Right lobe of liver (tissue), 6 donors: Measurements from ENCODE around the gene HDAC10. TPM values are rescaled to one million over a fixed set of nuclear protein-coding genes. Genes with fewer than 3 reads are reported as not detected.

Source experiments
- ATAC-seq, 4 donors: fragments of 200-7000 bp; cut with Tn5 transposase; one replicate each; pipeline ENCODE4 v1.9.1; 2020; ENCODE audit warnings: mild to moderate bottlenecking in 4 of 4, moderate library complexity in 4 of 4
- DNase-seq, 3 donors: peaks; one replicate each; pipeline ENCODE4 v3.0.0-alpha.2; 2020
- H3K27ac ChIP-seq, 3 donors: fragments of 200-600 bp; one replicate each; pipeline ENCODE4 v1.8.0; 2022
- H3K27me3 ChIP-seq, 2 donors: fragments of 200-600 bp; one replicate each; pipeline ENCODE4 v1.8.0; 2022
- H3K36me3 ChIP-seq, 4 donors: fragments of 200-600 bp; sonication (generic) in 1 of 4; one replicate each; pipeline versions ENCODE4 v1.5.1 to v1.8.0; 2017 to 2022; ENCODE audit warnings: control low read depth in 1 of 4
- H3K4me1 ChIP-seq, 4 donors: fragments of 200-600 bp; sonication (generic) in 1 of 4; one replicate each; pipeline versions ENCODE4 v1.5.1 to v1.8.0; 2017 to 2022; ENCODE audit warnings: control low read depth in 1 of 4
- H3K4me3 ChIP-seq, 3 donors: fragments of 200-600 bp; one replicate each; pipeline ENCODE4 v1.8.0; 2022
- H3K9me3 ChIP-seq, 4 donors: fragments of 200-600 bp; sonication (generic) in 1 of 4; one replicate each; pipeline versions ENCODE4 v1.5.1 to v1.8.0; 2017 to 2022; ENCODE audit warnings: control low read depth in 1 of 4
- CTCF ChIP-seq, 4 donors: fragments of 200-600 bp in 3 of 4; fragments of 450-650 bp in 1 of 4; IDR thresholded peaks; one replicate each; pipeline versions ENCODE4 v1.5.1 to v1.8.0; 2016 to 2022; ENCODE audit warnings: antibody characterized with exemption in 4 of 4, mild to moderate bottlenecking in 2 of 4
- POLR2A ChIP-seq: fragments of 450-650 bp; IDR thresholded peaks from one replicate; pipeline ENCODE4 v1.6.1; 2017; ENCODE audit warnings: antibody characterized with exemption, mild to moderate bottlenecking
- WGBS: methylation state at CpG from one replicate; pipeline ENCODE4 v1.1.6; 2018; ENCODE audit warnings: low coverage, low lambda C conversion rate; ENCODE audit not compliant: insufficient coverage; ENCODE audit errors: missing lambda C conversion rate; 5-methylcytosine and 5-hydroxymethylcytosine counted together
- intact Hi-C, 2 donors: fragments of 100-400 bp; cut with DNase I; formaldehyde crosslinking; loops; one replicate each; pipeline versions ENCODE4 v1.11.2 to v1.14.1; 2022
- total RNA-seq, 6 experiments: library from RNA; depleted of rRNA in 2 of 6; stranded (reverse); fragments of >200 nt in 2 of 6; fragmentation: NEBNext Ultra II Directional in 3 of 6; extraction: Animal tissue kit (Norgen Biotek cat#: 25700) in 3 of 6; gene quantifications; one replicate each; pipeline versions ENCODE4 v1.1.0 to v1.2.4, GENCODE V29; 2016 to 2023
- donor health status: DM: no; HTN: yes; CAD: no.
- donor health status: DM: no; HTN: no; CAD: no.
- donor health status: DM: no; HTN: no; CAD: no.
- donor health status: DM: no; HTN: yes; CAD: no.
- donor health status: DM: no; HTN: yes; CAD: no.

HDAC10 gene
- total RNA-seq, 6 experiments from 2014 or later, result 19.6 to 30.5 (median 23.0) TPM

GRCh38 chr22:50289151-50289941 lies 38.3 kb upstream of the HDAC10 start:
- WGBS, result no CpG with 5 or more reads among the region's 57 CpGs
- peaks cover 0 to 27% (median 12%) of the 10 kb centered on the region in 4 donors for H3K4me1 ChIP-seq
- no peak for DNase-seq
- peaks cover 6 to 54% (median 33%) of the 10 kb centered on the region in 4 donors for H3K36me3 ChIP-seq
- H3K27ac ChIP-seq, result no peak overlapping the region
- intact Hi-C loops, result no loop called here
- no peak overlapping the region for H3K4me3 ChIP-seq
- H3K27me3 ChIP-seq, result no peaks in the 10 kb centered on the region
- no peaks in the 10 kb centered on the region for H3K9me3 ChIP-seq
- TF ChIP-seq POLR2A (no peak), CTCF (IDR thresholded peaks at IDR 0.05) (no peak)
- no peak for ATAC-seq

- DNase-seq (no peak), ATAC-seq (no peak)
- H3K9me3 ChIP-seq, result no peaks in the 10 kb centered on the region
- H3K4me1 ChIP-seq, result peaks cover 0 to 11% (median 4%) of the 10 kb centered on the region in 4 donors
- no peak overlapping the region for H3K27ac ChIP-seq
- TF ChIP-seq CTCF (IDR thresholded peaks at IDR 0.05), result no peak
- TF ChIP-seq POLR2A, result no peak
- H3K4me3 ChIP-seq, result no peak overlapping the region
- intact Hi-C loops, result no loop called here
- 80% methylated on average over 1 of the region's 31 CpGs for WGBS
- H3K27me3 ChIP-seq, result no peaks in the 10 kb centered on the region
- peaks cover 6 to 67% (median 42%) of the 10 kb centered on the region in 4 donors for H3K36me3 ChIP-seq
Observed at GRCh38 chr22:50287731-50288130, 36.7 kb upstream of the HDAC10 start.

- H3K4me3 ChIP-seq, result no peak overlapping the region
- 100% methylated on average over 1 of the region's 40 CpGs for WGBS
- intact Hi-C loops, result no loop called here
- no peaks in the 10 kb centered on the region for H3K27me3 ChIP-seq
- peaks cover 6 to 75% (median 47%) of the 10 kb centered on the region in 4 donors for H3K36me3 ChIP-seq
- no peak for ATAC-seq
- no peak overlapping the region for H3K27ac ChIP-seq
- no peak for DNase-seq
- H3K9me3 ChIP-seq, result no peaks in the 10 kb centered on the region
- H3K4me1 ChIP-seq, result peaks cover 0 to 2% (median 0%) of the 10 kb centered on the region in 4 donors
- TF ChIP-seq CTCF (IDR thresholded peaks at IDR 0.05) (no peak), POLR2A (no peak)
Observed at GRCh38 chr22:50286701-50287318, 35.7 kb upstream of the HDAC10 start.

- no peak for DNase-seq
- Histone ChIP-seq H3K4me1 (no peaks in the 10 kb centered on the region), H3K27ac (no peak overlapping the region), H3K36me3 (peaks cover 6 to 80% (median 51%) of the 10 kb centered on the region in 4 donors), H3K27me3 (no peaks in the 10 kb centered on the region), H3K4me3 (no peak overlapping the region), H3K9me3 (no peaks in the 10 kb centered on the region)
- intact Hi-C loops, result no loop called here
- no peak for TF ChIP-seq POLR2A
- no peak for TF ChIP-seq CTCF (IDR thresholded peaks at IDR 0.05)
- ATAC-seq, result no peak
- WGBS, result no CpG with 5 or more reads among the region's 21 CpGs
Observed at GRCh38 chr22:50286275-50286674, 35.2 kb upstream of the HDAC10 start.
